Stimulated activated CD8-positive, alpha-beta memory T cell treated with anti-CD3 and anti-CD28 coated beads, Interleukin-12 subunit alpha, Interleukin-12 subunit beta, amount 100 ng/mL, for 24 hours (primary cell): Measurements from ENCODE around the gene CACNA2D4.

ENCODE experiments used
- DNase-seq: peaks from one replicate; pipeline ENCODE4 v3.0.0-alpha.2; 2020; ENCODE audit errors: extremely low read depth

The CACNA2D4 gene

DNA sequence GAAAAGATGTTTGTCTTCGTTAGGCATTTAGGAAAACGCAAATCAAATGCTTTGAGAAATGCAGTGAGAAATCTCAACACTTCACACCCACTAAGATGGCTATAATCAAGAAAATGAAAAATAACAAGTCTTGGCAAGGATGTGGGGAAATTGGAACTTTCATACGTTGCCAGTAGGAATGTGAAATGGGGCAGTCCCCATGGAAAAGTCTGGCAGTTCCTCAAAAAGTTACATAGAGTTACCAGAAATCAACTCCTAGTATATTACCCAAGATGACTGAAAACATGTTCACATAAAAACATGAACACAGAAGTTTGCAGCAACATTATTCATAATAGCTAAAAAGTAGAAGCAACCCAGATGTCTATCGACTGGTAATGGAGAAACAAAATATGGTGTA lies 139.5 kb downstream of the CACNA2D4 start:
- DNase-seq, result no peak

DNA sequence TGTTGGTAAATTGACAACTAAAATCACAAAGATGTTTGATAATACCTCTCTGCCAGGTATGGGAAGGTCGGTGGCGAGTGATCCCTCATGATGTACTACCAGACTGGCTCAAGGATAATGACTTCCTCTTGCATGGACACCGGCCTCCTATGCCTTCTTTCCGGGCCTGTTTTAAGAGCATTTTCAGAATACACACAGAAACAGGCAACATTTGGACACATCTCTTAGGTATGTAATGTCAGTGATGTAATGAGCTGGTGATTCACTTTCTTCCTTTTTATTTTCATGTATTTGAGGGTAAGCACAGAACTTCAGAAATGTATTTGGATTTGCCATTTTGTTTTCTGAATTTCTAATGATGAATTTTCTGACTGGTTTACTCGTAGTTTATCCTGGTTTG lies 140.7 kb downstream of the CACNA2D4 start:
- DNase-seq, result no peak

DNA sequence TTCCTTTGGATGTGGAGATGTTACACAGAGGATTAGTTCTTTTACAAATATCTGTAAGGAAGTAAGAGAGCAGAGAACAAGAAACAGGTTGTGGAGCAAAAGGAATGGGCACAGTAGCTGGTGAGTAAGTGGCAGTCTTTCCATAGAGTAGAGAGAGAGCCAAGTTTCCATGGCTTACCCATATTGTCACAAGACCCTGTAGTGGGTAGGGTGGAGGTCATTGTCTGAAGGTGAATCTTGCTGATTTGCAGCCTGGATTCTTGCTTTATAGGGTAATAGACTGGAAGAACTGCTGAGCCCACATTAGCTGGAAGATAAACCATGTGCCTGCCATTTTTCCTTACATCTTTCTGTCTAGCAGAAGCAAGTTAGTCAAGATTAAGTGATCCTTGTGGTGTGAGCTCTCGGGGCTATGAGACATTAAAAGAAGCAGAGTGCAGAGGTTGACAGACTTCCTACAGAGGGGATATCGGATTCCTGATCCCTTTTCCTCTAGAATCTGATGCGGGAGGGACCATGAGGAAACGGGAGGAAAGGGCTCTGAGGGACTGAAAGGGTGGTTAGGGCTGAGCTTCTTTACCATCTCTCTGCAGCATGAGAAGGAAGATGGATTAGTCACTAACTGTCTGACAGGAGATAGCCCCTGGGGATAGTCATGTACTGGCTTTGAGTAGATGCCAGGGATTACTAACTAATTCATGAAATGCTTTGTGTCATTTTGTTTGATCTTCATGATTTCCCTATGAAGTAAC lies 142.1 kb downstream of the CACNA2D4 start:
- DNase-seq, result no peak

GRCh38 chr12:1773937-1774655 lies 144.4 kb downstream of the CACNA2D4 start:
- DNase-seq, result no peak

DNA sequence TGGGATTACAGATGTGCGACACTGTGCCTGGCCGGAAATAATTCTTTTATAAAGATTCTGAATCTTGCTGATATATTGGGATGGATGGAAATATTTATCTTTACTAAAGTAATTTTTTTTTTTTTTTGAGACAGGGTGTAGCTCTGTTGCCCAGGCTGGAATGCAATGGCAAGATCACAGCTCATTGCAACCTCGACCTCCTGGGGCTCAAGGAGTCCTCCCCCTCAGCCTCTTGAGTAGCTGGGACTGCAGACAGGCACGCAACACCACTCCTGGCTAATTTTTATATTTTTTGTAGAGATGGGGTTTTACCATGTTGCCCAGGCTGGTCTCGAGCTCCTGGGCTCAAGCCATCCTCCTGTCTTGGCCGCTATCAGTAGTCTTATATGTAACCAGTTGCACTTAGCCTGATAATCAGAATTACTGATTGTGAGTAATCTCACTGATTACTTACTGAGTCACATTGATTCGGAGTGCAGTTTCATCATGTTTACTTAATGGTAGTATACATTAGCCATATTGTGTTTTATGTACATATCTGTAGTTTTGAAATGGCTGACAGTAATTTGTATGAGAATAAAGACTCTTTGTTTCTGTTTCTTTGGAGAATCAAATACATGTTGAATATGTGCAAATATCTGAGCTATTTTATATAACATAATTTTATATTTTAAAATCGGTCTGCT lies 148.5 kb downstream of the CACNA2D4 start:
- no peak for DNase-seq

GRCh38 chr12:1768615-1769014 lies 149.8 kb downstream of the CACNA2D4 start:
- DNase-seq, result no peak

DNA sequence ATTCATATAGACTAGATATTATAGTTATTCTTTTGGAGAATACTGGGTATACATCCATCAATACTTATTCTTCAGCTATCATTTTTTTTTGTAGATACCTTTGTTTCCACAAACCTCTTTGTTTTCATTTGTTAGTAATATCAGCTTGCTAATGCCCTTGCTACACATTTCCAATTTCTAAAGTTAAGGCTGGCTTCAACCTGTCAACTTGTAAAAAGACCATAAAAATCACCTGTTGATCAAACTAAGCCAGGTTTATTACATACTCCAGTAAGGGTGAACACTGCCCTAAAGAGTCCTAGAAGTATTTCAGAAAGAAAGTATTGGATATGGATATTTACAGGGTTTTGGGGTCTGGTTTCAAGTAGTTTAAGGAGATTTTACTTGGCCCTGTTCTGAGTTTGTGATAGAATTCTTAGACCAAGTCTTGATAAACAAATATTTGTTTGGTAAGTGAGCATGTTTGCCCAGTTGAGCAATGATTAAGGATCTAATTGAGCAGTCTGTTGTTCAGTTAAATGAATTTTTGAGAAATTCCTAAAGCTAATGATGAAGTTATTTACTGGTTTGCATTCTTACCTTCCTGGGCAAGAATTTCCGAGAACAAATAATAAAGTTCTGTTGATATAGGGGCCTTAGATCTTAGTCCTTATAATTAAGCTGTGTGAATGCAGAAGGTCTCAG lies 150.9 kb downstream of the CACNA2D4 start:
- no peak for DNase-seq

DNA sequence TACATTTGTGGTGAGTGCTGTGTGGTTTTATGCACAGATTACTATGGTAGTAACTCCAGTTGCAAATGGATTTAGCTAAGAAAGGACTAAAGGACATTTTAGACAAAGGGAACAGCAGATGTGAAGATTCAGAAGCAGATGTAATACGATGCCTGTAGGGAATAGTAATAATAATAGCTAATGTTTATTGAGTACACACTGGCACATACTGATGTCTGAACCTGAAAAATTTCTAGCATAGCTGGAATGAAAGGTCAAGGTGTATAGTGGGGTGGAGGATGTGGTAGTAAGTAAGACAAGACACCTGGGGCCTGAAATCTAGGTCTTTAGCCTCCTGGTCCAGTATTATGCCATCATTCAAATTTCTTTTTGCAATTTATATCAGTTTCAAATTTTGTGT lies 152.3 kb downstream of the CACNA2D4 start:
- DNase-seq, result no peak

DNA sequence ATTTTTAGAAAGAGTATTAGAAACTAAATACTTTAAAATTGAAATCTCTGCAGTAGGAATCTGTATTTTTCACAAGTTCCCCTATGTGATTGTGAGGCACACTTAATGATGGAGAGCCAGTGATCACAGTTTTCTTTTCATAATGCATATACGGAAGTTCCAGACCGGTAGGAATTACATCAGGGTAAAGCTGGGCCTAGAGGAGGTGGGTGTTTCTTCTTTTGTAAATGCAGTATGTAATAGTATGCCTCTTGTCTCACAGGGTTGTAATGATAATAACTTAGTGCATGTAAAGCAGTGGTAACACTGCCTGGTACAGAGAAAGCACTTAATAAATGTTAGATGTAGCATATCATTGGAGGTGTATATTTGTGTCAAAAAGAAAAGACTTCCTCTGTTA lies 155.3 kb downstream of the CACNA2D4 start:
- no peak for DNase-seq

GRCh38 chr12:1761857-1762256 lies 156.6 kb downstream of the CACNA2D4 start:
- no peak for DNase-seq

GRCh38 chr12:1760566-1761382 lies 157.7 kb downstream of the CACNA2D4 start:
- no peak for DNase-seq

- no peak for DNase-seq
Observed at GRCh38 chr12:1758887-1759286, 159.6 kb downstream of the CACNA2D4 start.

GRCh38 chr12:1758376-1758775 lies 160.1 kb downstream of the CACNA2D4 start:
- no peak for DNase-seq

- no peak for DNase-seq
Observed at GRCh38 chr12:1750300-1750699, 168.2 kb downstream of the CACNA2D4 start.

GRCh38 chr12:1749019-1749418 lies 169.4 kb downstream of the CACNA2D4 start:
- no peak for DNase-seq

GRCh38 chr12:1747609-1748008 lies 170.8 kb downstream of the CACNA2D4 start:
- DNase-seq, result no peak

GRCh38 chr12:1744932-1745331 lies 173.5 kb downstream of the CACNA2D4 start:
- DNase-seq, result no peak
